Heart right ventricle (tissue), 16 donors: Measurements from ENCODE around the gene SNIP1. TPM values are rescaled to one million over a fixed set of nuclear protein-coding genes. Genes with fewer than 3 reads are reported as not detected.

Experiments used
- ATAC-seq, 8 donors: fragments of 200-7000 bp; cut with Tn5 transposase; one replicate each; pipeline ENCODE4 v1.9.1; 2020; ENCODE audit warnings: mild to moderate bottlenecking in 8 of 8, moderate library complexity in 8 of 8, moderate number of reproducible peaks in 1 of 8
- DNase-seq, 2 donors: peaks; one replicate each; pipeline ENCODE4 v3.0.0-alpha.2; 2020
- H3K27ac ChIP-seq, 10 donors: fragments of 200-600 bp; sonication (generic) in 2 of 10; one replicate each; pipeline versions ENCODE4 v1.5.0 to v1.8.0; 2020 to 2022; ENCODE audit warnings: mild to moderate bottlenecking in 3 of 10
- H3K27me3 ChIP-seq, 7 donors: fragments of 200-600 bp; one replicate each; pipeline ENCODE4 v1.8.0; 2021 to 2022; ENCODE audit warnings: mild to moderate bottlenecking in 2 of 7
- H3K36me3 ChIP-seq, 9 donors: fragments of 200-600 bp; sonication (generic) in 1 of 9; one replicate each; pipeline versions ENCODE4 v1.5.0 to v1.8.0; 2020 to 2022; ENCODE audit warnings: mild to moderate bottlenecking in 2 of 9
- H3K4me1 ChIP-seq, 9 donors: fragments of 200-600 bp; sonication (generic) in 1 of 9; one replicate each; pipeline versions ENCODE4 v1.5.0 to v1.8.0; 2020 to 2022; ENCODE audit warnings: mild to moderate bottlenecking in 4 of 9
- H3K4me3 ChIP-seq, 10 donors: fragments of 200-600 bp; sonication (generic) in 2 of 10; one replicate each; pipeline versions ENCODE4 v1.5.0 to v1.8.0; 2020 to 2022; ENCODE audit warnings: mild to moderate bottlenecking in 7 of 10, moderate library complexity in 2 of 10
- H3K9me3 ChIP-seq, 11 donors: fragments of 200-600 bp in 10 of 11; sonication (generic) in 2 of 11; one replicate each; pipeline versions ENCODE4 v1.5.0 to v1.8.0; 2013 to 2022; ENCODE audit warnings: mild to moderate bottlenecking in 2 of 11, control low read depth in 1 of 11, moderate library complexity in 1 of 11
- WGBS, 2 donors: extraction: QIAGEN DNeasy Blood & Tissue Kit; methylation state at CpG; one replicate each; pipeline ENCODE4 v1.1.7; 2013; ENCODE audit warnings: inconsistent platforms in 1 of 2; 5-methylcytosine and 5-hydroxymethylcytosine counted together
- intact Hi-C, 10 donors: fragments of 100-400 bp; cut with DNase I; formaldehyde crosslinking; loops; one replicate each; pipeline versions ENCODE4 v1.11.1 to v1.14.2; 2022
- polyA plus RNA-seq, 2 donors: library from polyadenylated mRNA; stranded (reverse); fragments of 200-250 nt; gene quantifications; one replicate each; pipeline ENCODE4 v1.2.3, GENCODE V29; 2013
- total RNA-seq, 10 donors: library from RNA; stranded (reverse); fragmentation: NEBNext Ultra II Directional in 3 of 10; extraction: Animal tissue kit (Norgen Biotek cat#: 25700) in 3 of 10; gene quantifications; one replicate each; pipeline versions ENCODE4 v1.2.1 to v1.2.4, GENCODE V29; 2021 to 2023
- TF ChIP-seq, protein P1 (sequence below), 9 donors: fragments of 200-600 bp; sonication (generic) in 2 of 9; IDR thresholded peaks; one replicate each; pipeline versions ENCODE4 v1.5.0 to v1.8.0; 2021 to 2022; ENCODE audit warnings: antibody characterized with exemption in 9 of 9, mild to moderate bottlenecking in 5 of 9, moderate library complexity in 1 of 9
- donor health status: Arrhythmogenic right ventricular cardiomyopathy.
- donor health status: ischemic (EF 13 %, LVEDD 7.1; RV severe dilation, severe dysfunction).
- donor health status: healthy with polysubstance abuse.
- donor health status: DM: no; HTN: yes; CAD: no.
- donor health status: DM: no; HTN: no; CAD: no.
- donor health status: ischemic (EF 25% LVEDD 6.9; RV normal size, moderate dysfunction).
- donor health status: ischemic (EF 25% LVEDD 5.7; RV mildly dilated, moderate dysfunction).
- donor health status: healthy.
- donor health status: DM: yes; HTN: yes; CAD: no.
- donor health status: Ischemic cardiomyopathy.
- donor health status: ischemic (EF 35%, LVEDD 5.7; RV mildly dilated, moderate dysfunction).
- donor health status: nonischemic (EF 11% LVEDD 7.7; RV severe dilation, severe dysfunction).
- donor health status: DM: yes; HTN: yes; CAD: no.
- donor health status: PGD.
- donor health status: ischemic (EF 29% LVEDD 5.4; RV normal size, mild dysfunction).
- donor health status: nonischemic (EF 23%, LVEDD 6.1; RV moderate dilation, normal function).

The SNIP1 gene
- total and polyA plus RNA-seq, 12 donors = 3.2 to 12.1 (median 8.9) TPM

GRCh38 chr1:37517569-37517968, 36.5 kb downstream of the SNIP1 start:
- DNase-seq (no peak), ATAC-seq (no peak)

GRCh38 chr1:37515185-37516034, 38.7 kb downstream of the SNIP1 start:
- intact Hi-C loops = loop anchor here in 3 of 10 donors (2.0 to 10.0 kb wide), 3 partner anchors 37 to 79 kb away; partner anchors contain the start of genes GNL2 (in 2 of the 3) and SNIP1 (in 1 of the 3)
- H3K4me1 ChIP-seq = peaks cover 6 to 30% (median 20%) of the 10 kb centered on the region in 9 donors
- peaks cover 0 to 5% (median 0%) of the 10 kb centered on the region in 7 donors for H3K27me3 ChIP-seq
- H3K36me3 ChIP-seq = peaks cover 0 to 30% (median 0%) of the 10 kb centered on the region in 9 donors
- 73 to 75% methylated on average over 18 of the region's 18 CpGs for WGBS, 2 donors
- peak overlapping the region; percentile 69 to 99 (median 96) for H3K27ac ChIP-seq
- TF ChIP-seq, protein P1, sequence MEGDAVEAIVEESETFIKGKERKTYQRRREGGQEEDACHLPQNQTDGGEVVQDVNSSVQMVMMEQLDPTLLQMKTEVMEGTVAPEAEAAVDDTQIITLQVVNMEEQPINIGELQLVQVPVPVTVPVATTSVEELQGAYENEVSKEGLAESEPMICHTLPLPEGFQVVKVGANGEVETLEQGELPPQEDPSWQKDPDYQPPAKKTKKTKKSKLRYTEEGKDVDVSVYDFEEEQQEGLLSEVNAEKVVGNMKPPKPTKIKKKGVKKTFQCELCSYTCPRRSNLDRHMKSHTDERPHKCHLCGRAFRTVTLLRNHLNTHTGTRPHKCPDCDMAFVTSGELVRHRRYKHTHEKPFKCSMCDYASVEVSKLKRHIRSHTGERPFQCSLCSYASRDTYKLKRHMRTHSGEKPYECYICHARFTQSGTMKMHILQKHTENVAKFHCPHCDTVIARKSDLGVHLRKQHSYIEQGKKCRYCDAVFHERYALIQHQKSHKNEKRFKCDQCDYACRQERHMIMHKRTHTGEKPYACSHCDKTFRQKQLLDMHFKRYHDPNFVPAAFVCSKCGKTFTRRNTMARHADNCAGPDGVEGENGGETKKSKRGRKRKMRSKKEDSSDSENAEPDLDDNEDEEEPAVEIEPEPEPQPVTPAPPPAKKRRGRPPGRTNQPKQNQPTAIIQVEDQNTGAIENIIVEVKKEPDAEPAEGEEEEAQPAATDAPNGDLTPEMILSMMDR (IDR thresholded peaks at IDR 0.05) = no peak
- no peaks in the 10 kb centered on the region for H3K9me3 ChIP-seq
- peak overlapping the region; percentile 59 to 96 (median 83) for H3K4me3 ChIP-seq
- DNase-seq (no peak), ATAC-seq (no peak)

More at GRCh38 chr1:37517569-37517968, 36.5 kb downstream of the SNIP1 start:
- WGBS, 2 donors = 91 to 100% methylated on average over 1 of the region's 1 CpG
- intact Hi-C loops = loop anchor here in 3 of 10 donors (2.0 to 10.0 kb wide), 2 partner anchors 35 to 77 kb away; partner anchors contain the start of gene GNL2 (in 2 of the 3)
- Histone ChIP-seq H3K27ac (no peak overlapping the region), H3K4me3 (no peak overlapping the region), H3K9me3 (no peaks in the 10 kb centered on the region), H3K27me3 (peaks cover 0 to 5% (median 0%) of the 10 kb centered on the region in 7 donors), H3K4me1 (peaks cover 6 to 23% (median 18%) of the 10 kb centered on the region in 9 donors), H3K36me3 (peaks cover 0 to 9% (median 0%) of the 10 kb centered on the region in 9 donors)
- TF ChIP-seq, protein P1 (IDR thresholded peaks at IDR 0.05) = no peak

DNA sequence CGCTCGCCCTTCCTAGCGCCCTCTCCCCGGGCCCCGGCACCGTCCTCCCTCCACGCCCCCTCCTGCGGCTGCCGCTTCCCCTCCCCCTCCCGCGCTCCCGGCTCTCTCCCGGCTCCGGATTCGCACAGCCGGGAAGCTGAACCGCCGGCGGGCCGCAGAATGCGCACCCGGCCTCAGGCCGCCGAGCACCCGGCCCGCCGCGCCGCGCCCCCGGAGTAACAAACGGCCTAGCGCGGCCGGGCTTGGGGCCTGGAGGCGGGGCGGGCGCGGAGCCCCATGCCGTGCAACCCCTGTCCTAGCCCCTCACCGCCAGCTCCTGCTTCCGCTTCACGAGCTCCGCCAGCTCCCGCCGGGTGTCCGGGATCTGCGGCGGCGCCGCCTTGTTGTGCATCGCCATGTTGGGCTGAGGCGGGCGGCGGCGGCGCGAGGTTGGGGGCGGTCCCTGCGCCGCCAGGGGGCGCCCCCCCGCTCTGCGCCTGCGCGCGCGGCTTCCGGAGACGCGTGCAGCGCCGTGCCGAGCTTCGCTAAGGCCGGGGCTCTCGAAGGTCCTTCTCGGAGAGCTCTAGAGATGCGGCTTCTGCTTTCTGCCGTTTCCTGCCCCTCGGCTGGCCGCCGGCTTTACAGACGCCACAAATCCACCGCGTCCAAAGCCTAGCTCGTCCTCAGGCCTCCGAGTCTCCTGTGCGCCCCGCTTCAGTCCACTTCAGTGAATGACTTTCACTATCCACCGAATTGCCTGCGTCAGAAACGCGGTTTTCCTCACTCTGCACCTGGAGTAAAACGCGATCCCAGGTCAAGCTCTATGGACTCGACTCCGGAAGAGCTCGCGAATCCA, 39.5 kb downstream of the SNIP1 start, which contains the start of gene MEAF6:
MEAF6 (minus strand) TSS at position 417 of the 835 bp plus-strand sequence; CDS start at position 397, 20 bp downstream.
- WGBS, 2 donors = 0 to 1% methylated on average over 80 to 100 of the region's 100 CpGs
- Histone ChIP-seq H3K36me3 (peaks cover 0 to 36% (median 0%) of the 10 kb centered on the region in 9 donors), H3K4me1 (peaks cover 6 to 30% (median 20%) of the 10 kb centered on the region in 9 donors), H3K4me3 (peak within 1 kb of the TSS; percentile 59 to 96 (median 83)), H3K9me3 (no peaks in the 10 kb centered on the region), H3K27me3 (peaks cover 0 to under 1% (median 0%) of the 10 kb centered on the region in 7 donors), H3K27ac (peak within 1 kb of the TSS; percentile 69 to 99 (median 96))
- ATAC-seq (peak; percentile 97 to 99 (median 99)), DNase-seq (peak; percentile 80 to 88)
- intact Hi-C loops = loop anchor here in 2 of 10 donors (2.0 to 10.0 kb wide), 2 partner anchors 40 to 80 kb away; partner anchors contain the start of genes GNL2 (in 2 of the 2) and SNIP1 (in 1 of the 2)
- TF ChIP-seq, protein P1 (IDR thresholded peaks at IDR 0.05) = peak; percentile 53 to 92 (median 77)
